Suprapubic skin (tissue), 4 donors: ENCODE measurements around the gene MGAT4B. TPM values are rescaled to one million over a fixed set of nuclear protein-coding genes. Genes with fewer than 3 reads are reported as not detected.

Experiments used
- DNase-seq, 2 donors: peaks; one replicate each; pipeline ENCODE4 v3.0.0-alpha.2; 2019; ENCODE audit warnings: low spot score in 2 of 2
- H3K27ac ChIP-seq: fragments of 200-600 bp; sonication (generic); one replicate; pipeline ENCODE4 v1.5.1; 2019
- H3K27me3 ChIP-seq: fragments of 200-600 bp; sonication (generic); one replicate; pipeline ENCODE4 v1.5.1; 2019
- H3K36me3 ChIP-seq: fragments of 200-600 bp; sonication (generic); one replicate; pipeline ENCODE4 v1.5.1; 2019
- H3K4me1 ChIP-seq: fragments of 200-600 bp; sonication (generic); one replicate; pipeline ENCODE4 v1.5.1; 2019
- H3K4me3 ChIP-seq: fragments of 200-600 bp; sonication (generic); one replicate; pipeline ENCODE4 v1.5.1; 2019; ENCODE audit warnings: mild to moderate bottlenecking
- H3K9me3 ChIP-seq: fragments of 200-600 bp; sonication (generic); one replicate; pipeline ENCODE4 v1.5.1; 2019
- EP300 ChIP-seq: sonication (generic); formaldehyde crosslinking; IDR thresholded peaks from one replicate; pipeline ENCODE4 v1.6.1; 2017; ENCODE audit warnings: antibody characterized with exemption
- POLR2A ChIP-seq, 2 donors: fragments of 450-650 bp; IDR thresholded peaks; one replicate each; pipeline ENCODE4 v1.6.1; 2017; ENCODE audit warnings: antibody characterized with exemption in 2 of 2, mild to moderate bottlenecking in 2 of 2, moderate library complexity in 2 of 2
- POLR2AphosphoS5 ChIP-seq, 3 donors: sonication (generic); formaldehyde crosslinking; IDR thresholded peaks; one replicate each; pipeline ENCODE4 v1.6.1; 2017; ENCODE audit warnings: antibody characterized with exemption in 3 of 3
- WGBS: methylation state at CpG from one replicate; pipeline ENCODE4 v1.1.5; 2018; 5-methylcytosine and 5-hydroxymethylcytosine counted together
- total RNA-seq, 4 donors: library from RNA; depleted of rRNA; stranded (reverse); fragments of >200 nt; gene quantifications; one replicate each; pipeline ENCODE4 v1.1.0, GENCODE V29; 2016
- TF ChIP-seq, protein P1 (sequence below), 2 donors: fragments of 200-600 bp in 1 of 2; fragments of 450-650 bp in 1 of 2; sonication (generic) in 1 of 2; IDR thresholded peaks; one replicate each; pipeline ENCODE4 v1.5.1; 2016 to 2019; ENCODE audit warnings: antibody characterized with exemption in 2 of 2, mild to moderate bottlenecking in 1 of 2, moderate library complexity in 1 of 2

The MGAT4B gene
- total RNA-seq, 4 donors from 2014 or later, result 74.5 to 142 (median 97.4) TPM

DNA sequence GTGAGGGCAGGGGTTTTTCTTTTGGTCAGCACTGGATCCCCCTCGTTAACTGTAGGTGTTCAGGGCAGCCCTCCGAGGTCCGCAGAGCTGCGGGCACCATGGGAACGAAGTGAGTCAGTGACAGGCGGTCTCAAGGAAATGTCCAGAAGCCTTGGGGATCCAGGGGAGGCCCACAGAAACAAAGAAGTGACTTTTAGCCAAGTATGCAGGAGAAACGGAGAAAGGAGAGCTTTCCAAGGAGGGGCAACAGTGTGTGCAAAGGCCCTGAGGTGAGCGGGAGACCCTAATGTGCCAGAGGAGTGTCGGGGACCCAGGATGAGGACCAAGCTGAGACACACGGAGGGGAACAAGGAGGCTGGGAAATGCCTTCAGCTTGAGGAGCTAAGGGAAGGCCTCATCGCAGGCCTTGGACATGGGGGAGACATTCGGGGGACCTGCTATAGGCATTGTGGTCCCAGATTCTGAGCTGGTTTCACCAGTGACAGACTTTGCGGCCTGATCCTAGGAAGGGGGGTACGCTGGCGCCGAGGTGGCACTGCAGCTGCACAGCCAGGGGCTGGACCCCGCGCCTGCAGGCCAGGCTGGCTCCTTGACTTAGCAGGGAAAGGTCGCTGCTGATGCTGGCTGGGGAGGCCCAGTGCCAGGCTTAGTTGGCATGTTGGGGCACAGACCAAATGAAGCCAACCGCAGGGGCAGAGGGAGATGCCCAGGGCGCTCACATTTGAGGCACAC, 9.6 kb downstream of the MGAT4B start:
- Histone ChIP-seq H3K27ac (peak overlapping the region; percentile 84), H3K27me3 (no peaks in the 10 kb centered on the region), H3K4me1 (peaks cover 59% of the 10 kb centered on the region), H3K36me3 (peaks cover 41% of the 10 kb centered on the region), H3K4me3 (peak overlapping the region; percentile 69), H3K9me3 (no peaks in the 10 kb centered on the region)
- DNase-seq, result peak in 1 of 2 donors; percentile 77
- TF ChIP-seq POLR2A (IDR thresholded peaks at IDR 0.05) (no peak), EP300 (no peak), POLR2AphosphoS5 (IDR thresholded peaks at IDR 0.05) (no peak)
- TF ChIP-seq, protein P1, sequence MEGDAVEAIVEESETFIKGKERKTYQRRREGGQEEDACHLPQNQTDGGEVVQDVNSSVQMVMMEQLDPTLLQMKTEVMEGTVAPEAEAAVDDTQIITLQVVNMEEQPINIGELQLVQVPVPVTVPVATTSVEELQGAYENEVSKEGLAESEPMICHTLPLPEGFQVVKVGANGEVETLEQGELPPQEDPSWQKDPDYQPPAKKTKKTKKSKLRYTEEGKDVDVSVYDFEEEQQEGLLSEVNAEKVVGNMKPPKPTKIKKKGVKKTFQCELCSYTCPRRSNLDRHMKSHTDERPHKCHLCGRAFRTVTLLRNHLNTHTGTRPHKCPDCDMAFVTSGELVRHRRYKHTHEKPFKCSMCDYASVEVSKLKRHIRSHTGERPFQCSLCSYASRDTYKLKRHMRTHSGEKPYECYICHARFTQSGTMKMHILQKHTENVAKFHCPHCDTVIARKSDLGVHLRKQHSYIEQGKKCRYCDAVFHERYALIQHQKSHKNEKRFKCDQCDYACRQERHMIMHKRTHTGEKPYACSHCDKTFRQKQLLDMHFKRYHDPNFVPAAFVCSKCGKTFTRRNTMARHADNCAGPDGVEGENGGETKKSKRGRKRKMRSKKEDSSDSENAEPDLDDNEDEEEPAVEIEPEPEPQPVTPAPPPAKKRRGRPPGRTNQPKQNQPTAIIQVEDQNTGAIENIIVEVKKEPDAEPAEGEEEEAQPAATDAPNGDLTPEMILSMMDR (IDR thresholded peaks at IDR 0.05), result no peak
- WGBS, result 73% methylated on average over 21 of the region's 21 CpGs

DNA sequence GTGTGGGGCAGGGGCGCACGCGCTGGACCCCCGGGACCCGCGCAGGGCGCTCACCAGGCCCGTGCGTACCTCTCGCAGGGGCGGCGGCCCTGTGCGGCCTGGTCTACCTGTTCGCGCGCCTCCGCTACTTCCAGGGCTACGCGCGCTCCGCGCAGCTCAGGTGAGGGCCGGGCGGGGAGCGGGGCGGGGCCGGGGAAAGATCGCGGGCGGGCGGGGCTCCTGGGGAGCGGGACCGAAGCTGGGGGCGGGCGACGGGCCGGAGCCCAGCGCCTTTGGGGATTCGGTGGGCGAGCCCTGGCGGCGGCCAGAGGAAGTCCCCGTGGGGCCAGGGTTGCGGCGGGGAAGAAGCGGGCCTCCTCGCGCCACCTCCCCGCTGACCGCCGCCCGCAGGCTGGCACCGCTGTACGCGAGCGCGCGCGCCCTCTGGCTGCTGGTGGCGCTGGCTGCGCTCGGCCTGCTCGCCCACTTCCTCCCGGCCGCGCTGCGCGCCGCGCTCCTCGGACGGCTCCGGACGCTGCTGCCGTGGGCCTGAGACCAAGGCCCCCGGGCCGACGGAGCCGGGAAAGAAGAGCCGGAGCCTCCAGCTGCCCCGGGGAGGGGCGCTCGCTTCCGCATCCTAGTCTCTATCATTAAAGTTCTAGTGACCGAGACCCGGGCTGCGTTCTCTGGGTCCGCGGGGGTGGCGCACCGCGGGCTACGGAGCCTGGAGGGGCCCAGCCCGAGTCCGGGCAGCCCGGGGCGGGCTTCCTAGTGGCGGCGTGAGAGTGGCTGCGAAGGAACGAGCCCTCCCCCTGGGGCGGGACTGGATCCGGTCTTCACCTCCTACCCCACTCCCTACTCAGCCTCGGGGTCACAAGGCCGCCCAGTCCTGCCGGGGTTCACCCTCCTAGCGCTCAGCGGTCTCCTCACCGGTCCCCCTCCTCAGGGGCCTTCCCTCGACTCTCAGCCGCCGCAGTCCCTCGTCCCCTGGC, 10.5 kb downstream of the MGAT4B start:
- WGBS, result 40% methylated on average over 4 of the region's 113 CpGs
- H3K4me3 ChIP-seq, result peak overlapping the region; percentile 69
- peaks cover 57% of the 10 kb centered on the region for H3K4me1 ChIP-seq
- TF ChIP-seq POLR2AphosphoS5 (IDR thresholded peaks at IDR 0.05) (no peak), POLR2A (IDR thresholded peaks at IDR 0.05) (no peak), EP300 (no peak)
- TF ChIP-seq, protein P1 (IDR thresholded peaks at IDR 0.05), result peak; percentile 55 to 97
- peak; percentile 88 for DNase-seq
- peaks cover 39% of the 10 kb centered on the region for H3K36me3 ChIP-seq
- H3K27ac ChIP-seq, result peak overlapping the region; percentile 84
- H3K9me3 ChIP-seq, result no peaks in the 10 kb centered on the region
- no peaks in the 10 kb centered on the region for H3K27me3 ChIP-seq

DNA sequence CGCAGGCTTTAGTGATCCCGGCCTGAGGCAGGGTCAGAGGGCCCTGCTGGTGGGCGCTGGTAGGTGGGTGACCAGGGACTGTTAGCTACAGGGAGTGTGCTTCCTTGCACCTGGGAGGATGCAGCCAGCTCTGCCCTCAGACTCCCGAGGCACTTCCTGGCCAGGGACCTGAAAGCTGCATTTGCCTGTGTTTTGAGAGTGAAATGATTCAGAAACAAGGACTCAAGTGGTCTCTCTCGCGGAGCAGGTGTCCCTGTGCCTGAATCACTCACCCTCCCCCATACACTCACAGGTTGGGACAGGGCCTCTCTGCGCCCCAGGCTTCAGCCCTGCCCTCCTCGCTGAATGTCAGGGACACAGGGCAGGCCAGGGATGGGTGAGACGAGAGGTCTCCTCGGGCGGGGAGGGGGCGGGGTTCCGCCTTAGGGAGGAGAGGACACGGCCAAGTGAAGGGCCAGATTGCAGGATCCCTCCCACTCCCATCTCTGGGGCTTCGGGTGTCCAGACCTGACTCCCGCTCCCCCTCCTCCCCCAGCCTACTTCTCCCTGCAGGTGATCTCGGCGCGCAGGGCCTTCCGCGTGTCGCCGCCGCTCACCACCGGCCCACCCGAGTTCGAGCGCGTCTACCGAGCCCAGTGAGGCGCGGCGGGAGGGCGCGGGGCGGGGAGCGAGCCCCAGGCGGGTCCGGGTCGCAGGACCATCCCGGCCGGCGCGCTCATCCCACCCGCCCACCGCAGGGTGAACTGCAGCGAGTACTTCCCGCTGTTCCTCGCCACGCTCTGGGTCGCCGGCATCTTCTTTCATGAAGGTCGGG, 11.4 kb downstream of the MGAT4B start:
- TF ChIP-seq POLR2A (IDR thresholded peaks at IDR 0.05) (no peak), POLR2AphosphoS5 (IDR thresholded peaks at IDR 0.05) (no peak), EP300 (no peak)
- TF ChIP-seq, protein P1 (IDR thresholded peaks at IDR 0.05), result no peak
- 37% methylated on average over 8 of the region's 53 CpGs for WGBS
- no peaks in the 10 kb centered on the region for H3K9me3 ChIP-seq
- H3K4me3 ChIP-seq, result peak overlapping the region; percentile 69
- peaks cover 57% of the 10 kb centered on the region for H3K4me1 ChIP-seq
- no peaks in the 10 kb centered on the region for H3K27me3 ChIP-seq
- DNase-seq, result peak; percentile 76 to 77
- peak overlapping the region; percentile 84 for H3K27ac ChIP-seq
- H3K36me3 ChIP-seq, result peaks cover 31% of the 10 kb centered on the region

DNA sequence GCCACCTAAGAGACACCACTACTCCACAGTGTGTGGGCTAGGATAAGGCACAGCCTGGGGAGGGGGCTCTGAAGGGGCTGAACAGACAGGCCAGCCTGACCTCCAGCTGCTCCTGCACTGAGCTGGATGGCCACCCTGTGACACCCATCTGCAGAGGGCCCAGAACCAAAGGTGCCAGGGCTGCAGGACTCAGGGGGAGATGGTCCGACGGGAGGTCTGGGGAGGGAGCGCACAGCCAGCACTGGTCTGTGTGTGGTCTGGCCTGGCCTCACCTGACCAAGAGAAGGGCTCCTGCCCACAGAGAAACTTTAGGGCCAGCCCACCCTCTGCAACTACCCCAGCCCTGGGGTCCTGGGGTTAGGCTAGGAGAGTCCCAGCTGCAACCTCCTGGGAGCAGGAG, 12.1 kb downstream of the MGAT4B start:
- Histone ChIP-seq H3K27ac (no peak overlapping the region), H3K4me1 (peaks cover 57% of the 10 kb centered on the region), H3K9me3 (no peaks in the 10 kb centered on the region), H3K27me3 (no peaks in the 10 kb centered on the region), H3K4me3 (peak overlapping the region; percentile 69), H3K36me3 (peaks cover 24% of the 10 kb centered on the region)
- WGBS, result 88% methylated on average over 3 of the region's 3 CpGs
- TF ChIP-seq, protein P1 (IDR thresholded peaks at IDR 0.05), result no peak
- no peak for TF ChIP-seq POLR2AphosphoS5 (IDR thresholded peaks at IDR 0.05)
- no peak for TF ChIP-seq EP300
- no peak for TF ChIP-seq POLR2A (IDR thresholded peaks at IDR 0.05)
- peak; percentile 66 to 76 for DNase-seq
